Vagina (tissue), 2 donors: ENCODE data around the gene DAB1.

ENCODE experiments used
- CTCF ChIP-seq, 3 experiments: fragments of 450-650 bp in 2 of 3; fragments of 200-600 bp in 1 of 3; sonication (generic) in 1 of 3; IDR thresholded peaks; one replicate each; pipeline ENCODE4 v1.5.1; 2017 to 2019; ENCODE audit warnings: antibody characterized with exemption in 3 of 3, mild to moderate bottlenecking in 2 of 3, moderate library complexity in 2 of 3
- POLR2A ChIP-seq, 2 donors: fragments of 450-650 bp; IDR thresholded peaks; one replicate each; pipeline ENCODE4 v1.6.1; 2017; ENCODE audit warnings: antibody characterized with exemption in 2 of 2, mild to moderate bottlenecking in 2 of 2, moderate library complexity in 2 of 2
- POLR2AphosphoS5 ChIP-seq, 2 donors: sonication (generic); formaldehyde crosslinking; IDR thresholded peaks; one replicate each; pipeline ENCODE4 v1.9.0; 2017; ENCODE audit warnings: antibody characterized with exemption in 2 of 2, mild to moderate bottlenecking in 2 of 2, low read depth in 1 of 2; ENCODE audit not compliant: insufficient read depth in 1 of 2

GRCh38 chr1:57024855-57025254, 399.0 kb downstream of the DAB1 start:
- TF ChIP-seq CTCF (IDR thresholded peaks at IDR 0.05): no peak
- TF ChIP-seq POLR2AphosphoS5 (IDR thresholded peaks at IDR 0.05; ENCODE audit: insufficient read depth in 1 of 2, low read depth in 1 of 2): no peak
- no peak for TF ChIP-seq POLR2A (IDR thresholded peaks at IDR 0.05)
